ENCODE data around the gene GNB1.

- TF ChIP-seq CTCF (IDR thresholded peaks at IDR 0.05) (no peak), POLR2A (IDR thresholded peaks at IDR 0.05) (no peak)
These were observed 136.7 kb downstream of the GNB1 start for GRCh38 chr1:1754051-1754815.

Data from adrenal gland (tissue), 5 donors.